AG10803 (cell line): ENCODE measurements around the gene CDK2.

Experiments
- DNase-seq: peaks from one replicate; pipeline ENCODE4 v3.0.0; 2010; ENCODE audit warnings: low read depth
- H3K4me3 ChIP-seq: 2 replicates; pipeline ENCODE4 v1.5.1; 2011; ENCODE audit warnings: mild to moderate bottlenecking, low read length, control low read depth
- TF ChIP-seq, protein P1 (sequence below): conservative IDR thresholded peaks from 2 replicates; pipeline ENCODE4 v1.5.1; 2011; ENCODE audit warnings: mild to moderate bottlenecking, low read length, control low read depth, inconsistent platforms

The CDK2 gene

GRCh38 chr12:55933169-55933798, 33.3 kb upstream of the CDK2 start:
- H3K4me3 ChIP-seq = peak overlapping the region; percentile 88
- DNase-seq = peak; percentile 23
- TF ChIP-seq, protein P1, sequence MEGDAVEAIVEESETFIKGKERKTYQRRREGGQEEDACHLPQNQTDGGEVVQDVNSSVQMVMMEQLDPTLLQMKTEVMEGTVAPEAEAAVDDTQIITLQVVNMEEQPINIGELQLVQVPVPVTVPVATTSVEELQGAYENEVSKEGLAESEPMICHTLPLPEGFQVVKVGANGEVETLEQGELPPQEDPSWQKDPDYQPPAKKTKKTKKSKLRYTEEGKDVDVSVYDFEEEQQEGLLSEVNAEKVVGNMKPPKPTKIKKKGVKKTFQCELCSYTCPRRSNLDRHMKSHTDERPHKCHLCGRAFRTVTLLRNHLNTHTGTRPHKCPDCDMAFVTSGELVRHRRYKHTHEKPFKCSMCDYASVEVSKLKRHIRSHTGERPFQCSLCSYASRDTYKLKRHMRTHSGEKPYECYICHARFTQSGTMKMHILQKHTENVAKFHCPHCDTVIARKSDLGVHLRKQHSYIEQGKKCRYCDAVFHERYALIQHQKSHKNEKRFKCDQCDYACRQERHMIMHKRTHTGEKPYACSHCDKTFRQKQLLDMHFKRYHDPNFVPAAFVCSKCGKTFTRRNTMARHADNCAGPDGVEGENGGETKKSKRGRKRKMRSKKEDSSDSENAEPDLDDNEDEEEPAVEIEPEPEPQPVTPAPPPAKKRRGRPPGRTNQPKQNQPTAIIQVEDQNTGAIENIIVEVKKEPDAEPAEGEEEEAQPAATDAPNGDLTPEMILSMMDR = no peak

DNA sequence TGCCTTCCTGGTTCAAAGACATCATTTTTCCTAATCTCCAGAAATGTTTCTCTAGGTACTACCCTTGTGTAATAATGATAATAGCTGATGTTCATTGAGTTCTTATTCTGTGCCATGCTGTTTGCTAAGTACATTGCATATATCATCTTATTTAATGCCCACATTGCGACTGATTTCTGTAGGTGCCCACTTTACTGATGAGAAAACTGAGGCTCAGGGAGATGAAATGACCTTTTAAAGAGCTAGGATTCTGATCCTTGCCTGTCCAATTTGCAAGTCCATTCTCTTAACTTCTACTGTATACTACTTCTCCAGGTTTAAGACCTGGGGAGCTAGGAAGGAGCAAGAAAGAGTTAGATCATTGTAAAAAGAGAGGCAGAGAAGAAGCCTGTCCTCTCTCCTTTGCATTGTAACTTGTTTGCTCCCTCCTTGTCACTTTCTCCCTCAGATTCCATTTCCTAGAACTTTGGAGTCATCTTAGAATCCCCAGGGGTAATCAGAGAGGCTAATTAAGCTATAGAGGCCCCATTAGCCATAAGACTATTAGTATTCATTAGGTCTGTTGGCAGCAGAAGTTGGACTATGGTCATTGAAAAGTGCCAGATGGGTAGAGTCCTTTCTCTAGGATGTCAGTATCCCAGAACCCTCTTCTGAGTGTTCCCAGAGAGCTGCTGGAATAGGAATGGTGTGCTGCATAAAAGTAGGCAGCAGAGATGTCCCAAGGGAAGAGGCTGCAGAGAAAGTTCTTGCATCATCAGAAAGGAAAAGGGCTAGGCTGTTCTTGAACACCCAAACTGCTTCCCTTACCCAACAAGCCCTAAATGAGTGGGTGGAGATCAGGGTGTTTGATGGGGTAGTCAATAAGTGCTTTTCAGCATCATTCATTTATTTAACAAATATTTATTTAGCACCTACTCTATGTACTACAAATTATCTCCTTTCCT, 32.6 kb upstream of the CDK2 start:
- peak; percentile 55 for DNase-seq
- TF ChIP-seq, protein P1 = no peak
- H3K4me3 ChIP-seq = no peak overlapping the region; the same call in 1 of the 2 replicates

DNA sequence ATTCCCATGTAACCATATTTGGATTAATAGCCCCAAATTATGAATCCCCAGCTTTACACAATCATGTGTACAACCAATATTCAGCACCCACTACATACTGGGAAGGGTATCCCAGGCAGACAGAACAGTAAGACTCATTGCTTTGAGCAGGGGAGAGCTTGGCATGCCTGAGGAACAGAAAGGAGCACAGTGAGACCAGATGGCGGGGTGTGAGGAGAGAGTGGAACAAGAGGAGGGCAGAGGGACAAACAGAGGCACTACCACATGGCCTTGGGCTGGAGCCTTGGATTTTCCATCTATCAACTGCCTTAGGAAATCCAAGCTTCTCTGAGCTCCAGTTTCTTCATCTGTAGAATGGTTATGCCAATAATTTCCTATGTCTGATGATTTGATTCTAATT, 31.9 kb upstream of the CDK2 start:
- TF ChIP-seq, protein P1 = no peak
- no peak overlapping the region for H3K4me3 ChIP-seq
- DNase-seq = no peak

DNA sequence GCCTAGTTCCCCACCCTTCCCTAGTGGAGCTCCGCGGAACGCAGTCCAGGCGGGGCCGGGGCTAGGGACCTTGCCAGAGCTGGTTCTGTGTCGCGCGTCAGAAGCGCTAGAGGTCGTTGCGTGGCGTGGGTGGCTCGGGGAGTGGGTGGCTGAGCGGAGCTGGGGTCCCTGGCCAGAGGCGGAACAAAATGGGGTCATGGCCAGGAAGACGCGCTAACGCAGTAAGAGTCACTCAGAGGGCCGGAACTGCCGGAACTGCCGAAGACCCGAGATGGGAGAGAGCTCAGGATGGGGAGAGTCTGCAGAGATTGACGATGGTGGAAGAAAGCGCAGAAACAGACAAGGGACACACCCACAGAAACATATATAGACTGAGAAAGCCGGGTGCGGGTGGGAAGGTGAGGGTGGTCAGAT, 30.9 kb upstream of the CDK2 start:
- DNase-seq = no peak
- peak overlapping the region; percentile 29 for H3K4me3 ChIP-seq
- TF ChIP-seq, protein P1 = no peak

DNA sequence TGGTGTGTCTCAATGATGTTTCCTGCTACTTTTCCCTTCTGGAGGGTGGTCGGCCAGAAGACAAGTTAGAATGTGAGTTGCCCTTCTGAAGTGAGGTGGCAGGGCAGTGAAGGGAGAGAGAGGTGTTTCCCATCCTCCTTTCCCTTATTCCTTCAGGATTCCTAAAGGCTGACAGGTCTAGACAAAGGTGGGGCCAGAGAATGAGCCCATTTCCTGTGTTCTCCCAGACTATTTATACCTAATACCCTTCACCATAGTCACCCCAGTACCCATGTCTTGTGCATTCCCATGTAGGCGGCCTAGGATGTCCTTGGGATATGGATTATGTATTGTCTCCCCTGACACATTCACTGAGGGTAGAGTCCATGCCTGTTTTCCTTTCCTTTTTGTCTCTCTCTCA, 28.6 kb upstream of the CDK2 start:
- peak; percentile 18 for DNase-seq
- TF ChIP-seq, protein P1 = no peak
- H3K4me3 ChIP-seq = no peak overlapping the region

DNA sequence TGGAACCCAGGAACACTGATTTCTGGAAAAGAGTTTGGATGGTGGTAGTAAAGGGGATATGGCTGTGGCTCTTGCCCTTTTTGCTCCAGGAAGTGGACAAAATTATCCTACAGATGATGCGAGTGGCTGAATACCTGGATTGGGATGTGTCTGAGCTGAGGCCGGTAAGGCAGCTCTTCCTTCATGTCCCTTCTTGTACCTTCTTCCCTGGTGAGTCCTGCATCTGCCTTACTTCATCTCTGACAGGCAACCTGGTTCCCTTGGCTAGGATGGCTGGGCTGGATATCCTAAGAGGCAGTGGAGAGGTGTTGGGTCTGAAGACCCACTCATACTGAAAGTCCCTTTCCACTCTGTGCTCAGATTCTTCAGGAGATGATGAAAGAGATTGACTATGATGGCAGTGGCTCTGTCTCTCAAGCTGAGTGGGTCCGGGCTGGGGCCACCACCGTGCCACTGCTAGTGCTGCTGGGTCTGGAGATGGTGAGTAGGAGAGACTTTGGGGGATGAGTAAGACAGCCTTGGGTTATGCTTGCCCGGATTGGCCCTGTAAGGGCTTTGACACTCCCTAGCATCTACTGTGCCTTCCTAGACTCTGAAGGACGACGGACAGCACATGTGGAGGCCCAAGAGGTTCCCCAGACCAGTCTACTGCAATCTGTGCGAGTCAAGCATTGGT, 27.7 kb upstream of the CDK2 start:
- TF ChIP-seq, protein P1 = no peak
- DNase-seq = no peak
- no peak overlapping the region for H3K4me3 ChIP-seq
